Jurkat, Clone E6-1 (cell line): ENCODE results near the gene ANKRD23.
A peak's percentile ranks its signal among the peaks of the same experiment; 100 is the strongest.
"Not testable (repeated sequence)": the region's sequence is repeated elsewhere in the genome, so short reads cannot be mapped to it uniquely, and the experiment has no call there.

Experiments
- DNase-seq: peaks from one replicate; pipeline ENCODE4 v3.0.0-alpha.2; 2011; ENCODE audit warnings: low read depth, low spot score
- H3K4me3 ChIP-seq: 2 replicates; pipeline ENCODE4 v1.5.1; 2011; ENCODE audit warnings: mild to moderate bottlenecking, low read length, control low read depth, moderate library complexity

The ANKRD23 gene

GRCh38 chr2:96866586-96866985 lies 22.8 kb upstream of the ANKRD23 start:
- DNase-seq: no peak
- no peak overlapping the region for H3K4me3 ChIP-seq

- H3K4me3 ChIP-seq: no peak overlapping the region
Observed at GRCh38 chr2:96866149-96866548, 22.3 kb upstream of the ANKRD23 start.

GRCh38 chr2:96865654-96866053 lies 21.8 kb upstream of the ANKRD23 start:
- H3K4me3 ChIP-seq: no peak overlapping the region
- DNase-seq: no peak

More at GRCh38 chr2:96866149-96866548, 22.3 kb upstream of the ANKRD23 start:
- DNase-seq: no peak

GRCh38 chr2:96864343-96865091 lies 20.7 kb upstream of the ANKRD23 start:
- no peak for DNase-seq

GRCh38 chr2:96863575-96864342 lies 19.9 kb upstream of the ANKRD23 start:
- no peak overlapping the region for H3K4me3 ChIP-seq
- DNase-seq: no peak

More at GRCh38 chr2:96864343-96865091, 20.7 kb upstream of the ANKRD23 start:
- H3K4me3 ChIP-seq: no peak overlapping the region

- DNase-seq, H3K4me3 ChIP-seq: not testable (repeated sequence)
Observed at GRCh38 chr2:96863056-96863455, 19.2 kb upstream of the ANKRD23 start.

- no peak overlapping the region for H3K4me3 ChIP-seq
- no peak for DNase-seq
Observed at GRCh38 chr2:96861074-96861473, 17.3 kb upstream of the ANKRD23 start.

- no peak overlapping the region for H3K4me3 ChIP-seq
- DNase-seq: no peak
Observed at GRCh38 chr2:96860065-96861029, 16.5 kb upstream of the ANKRD23 start.

- no peak overlapping the region for H3K4me3 ChIP-seq
- DNase-seq: no peak
Observed at GRCh38 chr2:96859681-96860064, 15.9 kb upstream of the ANKRD23 start.

- DNase-seq: no peak
- H3K4me3 ChIP-seq: no peak overlapping the region
Observed at GRCh38 chr2:96859099-96859649, 15.4 kb upstream of the ANKRD23 start.

- H3K4me3 ChIP-seq: peak within 1 kb of the TSS; percentile 84
- peak; percentile 97 for DNase-seq
Observed at GRCh38 chr2:96857667-96858372, 14.0 kb upstream of the ANKRD23 start, which contains the start of gene ANKRD39. Gene ANKRD39 (minus strand): TSS chr2:96858016. CDS start chr2:96857987, 29 bp downstream.

GRCh38 chr2:96856776-96857666 lies 13.2 kb upstream of the ANKRD23 start:
- peak overlapping the region; percentile 84 for H3K4me3 ChIP-seq
- peak; percentile 57 for DNase-seq

GRCh38 chr2:96853321-96853720 lies 9.5 kb upstream of the ANKRD23 start:
- H3K4me3 ChIP-seq: no peak overlapping the region
- DNase-seq: no peak

- no peak for DNase-seq
- H3K4me3 ChIP-seq: no peak overlapping the region
Observed at GRCh38 chr2:96852667-96853066, 8.8 kb upstream of the ANKRD23 start.

- H3K4me3 ChIP-seq: no peak overlapping the region
- DNase-seq: no peak
Observed at GRCh38 chr2:96848264-96848663, 4.4 kb upstream of the ANKRD23 start.

GRCh38 chr2:96847586-96847985 lies 3.8 kb upstream of the ANKRD23 start:
- H3K4me3 ChIP-seq: no peak overlapping the region
- no peak for DNase-seq

- no peak overlapping the region for H3K4me3 ChIP-seq
- no peak for DNase-seq
Observed at GRCh38 chr2:96846825-96847224, 3.0 kb upstream of the ANKRD23 start.
